Measurements from ENCODE around the gene FBXL20. TPM values are rescaled to one million over a fixed set of nuclear protein-coding genes. Genes with fewer than 3 reads are reported as not detected.

The FBXL20 gene
- polyA plus RNA-seq, 1 of the 3 experiments (the other 2 are of a cell fraction) = 2.2 TPM

GRCh38 chr17:39236981-39237441 lies 164.4 kb downstream of the FBXL20 start:
- Histone ChIP-seq H3K27ac (ENCODE audit: low read depth in 2 of 2, low read length in 1 of 2) (no peak overlapping the region), H4K20me1 (ENCODE audit: insufficient read depth) (no peaks in the 10 kb centered on the region), H3K27me3 (ENCODE audit: insufficient read depth) (no peaks in the 10 kb centered on the region), H3K9me2 (no peaks in the 10 kb centered on the region), H3K9ac (no peak overlapping the region), H3K4me1 (ENCODE audit: control insufficient read depth in 1 of 2, insufficient read depth in 2 of 2, low read depth in 1 of 2, low read length in 1 of 2) (peaks cover 7 to 18% of the 10 kb centered on the region in 2 experiments; a peak in 1 of 4 replicates), H3K4me3 (ENCODE audit: low read depth in 2 of 2, low read length in 1 of 2) (no peak overlapping the region), H3K9me3 (no peaks in the 10 kb centered on the region), H3K36me3 (replicated peaks in 1 of 2; ENCODE audit: control insufficient read depth in 1 of 2, insufficient read depth in 2 of 2, low read length in 1 of 2) (no peaks in the 10 kb centered on the region), H3K4me2 (no peak overlapping the region), H3K79me2 (ENCODE audit: insufficient read depth) (no peaks in the 10 kb centered on the region), H3F3A (replicated peaks; ENCODE audit: insufficient read depth) (no peaks in the 10 kb centered on the region), H2AFZ (ENCODE audit: low read depth) (no peak overlapping the region)
- ChIA-PET CTCF (interaction anchor here (0.9 to 22.6 kb wide), 9 partner anchors 7 to 254 kb away, joined by 4 to 781 read pairs (median 7); partner anchors contain the start of genes CACNB1 and RPL19), POLR2A (interaction anchor here (1.1 to 1.5 kb wide), 2 partner anchors 31 to 37 kb away, joined by 3 to 7 read pairs; partner anchors contain the start of gene RPL19)
- DNase-seq = no peak
- TF ChIP-seq SMC3 (IDR thresholded peaks at IDR 0.05; ENCODE audit: low read depth, low read length) = no peak
- TF ChIP-seq, protein P1, sequence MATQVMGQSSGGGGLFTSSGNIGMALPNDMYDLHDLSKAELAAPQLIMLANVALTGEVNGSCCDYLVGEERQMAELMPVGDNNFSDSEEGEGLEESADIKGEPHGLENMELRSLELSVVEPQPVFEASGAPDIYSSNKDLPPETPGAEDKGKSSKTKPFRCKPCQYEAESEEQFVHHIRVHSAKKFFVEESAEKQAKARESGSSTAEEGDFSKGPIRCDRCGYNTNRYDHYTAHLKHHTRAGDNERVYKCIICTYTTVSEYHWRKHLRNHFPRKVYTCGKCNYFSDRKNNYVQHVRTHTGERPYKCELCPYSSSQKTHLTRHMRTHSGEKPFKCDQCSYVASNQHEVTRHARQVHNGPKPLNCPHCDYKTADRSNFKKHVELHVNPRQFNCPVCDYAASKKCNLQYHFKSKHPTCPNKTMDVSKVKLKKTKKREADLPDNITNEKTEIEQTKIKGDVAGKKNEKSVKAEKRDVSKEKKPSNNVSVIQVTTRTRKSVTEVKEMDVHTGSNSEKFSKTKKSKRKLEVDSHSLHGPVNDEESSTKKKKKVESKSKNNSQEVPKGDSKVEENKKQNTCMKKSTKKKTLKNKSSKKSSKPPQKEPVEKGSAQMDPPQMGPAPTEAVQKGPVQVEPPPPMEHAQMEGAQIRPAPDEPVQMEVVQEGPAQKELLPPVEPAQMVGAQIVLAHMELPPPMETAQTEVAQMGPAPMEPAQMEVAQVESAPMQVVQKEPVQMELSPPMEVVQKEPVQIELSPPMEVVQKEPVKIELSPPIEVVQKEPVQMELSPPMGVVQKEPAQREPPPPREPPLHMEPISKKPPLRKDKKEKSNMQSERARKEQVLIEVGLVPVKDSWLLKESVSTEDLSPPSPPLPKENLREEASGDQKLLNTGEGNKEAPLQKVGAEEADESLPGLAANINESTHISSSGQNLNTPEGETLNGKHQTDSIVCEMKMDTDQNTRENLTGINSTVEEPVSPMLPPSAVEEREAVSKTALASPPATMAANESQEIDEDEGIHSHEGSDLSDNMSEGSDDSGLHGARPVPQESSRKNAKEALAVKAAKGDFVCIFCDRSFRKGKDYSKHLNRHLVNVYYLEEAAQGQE (IDR thresholded peaks at IDR 0.05; ENCODE audit: low read depth, low read length) = no peak
- no peak for TF ChIP-seq MXI1 (IDR thresholded peaks at IDR 0.05; ENCODE audit: low read depth, low read length)
- no peak for TF ChIP-seq POLR2AphosphoS5 (IDR thresholded peaks at IDR 0.05; ENCODE audit: low read depth, low read length)
- no peak for TF ChIP-seq PBX3 (IDR thresholded peaks at IDR 0.05)
- TF ChIP-seq, protein P2, sequence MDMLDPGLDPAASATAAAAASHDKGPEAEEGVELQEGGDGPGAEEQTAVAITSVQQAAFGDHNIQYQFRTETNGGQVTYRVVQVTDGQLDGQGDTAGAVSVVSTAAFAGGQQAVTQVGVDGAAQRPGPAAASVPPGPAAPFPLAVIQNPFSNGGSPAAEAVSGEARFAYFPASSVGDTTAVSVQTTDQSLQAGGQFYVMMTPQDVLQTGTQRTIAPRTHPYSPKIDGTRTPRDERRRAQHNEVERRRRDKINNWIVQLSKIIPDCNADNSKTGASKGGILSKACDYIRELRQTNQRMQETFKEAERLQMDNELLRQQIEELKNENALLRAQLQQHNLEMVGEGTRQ (IDR thresholded peaks at IDR 0.05; ENCODE audit: borderline replicate concordance, low read depth, low read length) = no peak
- no peak for TF ChIP-seq IRF3 (IDR thresholded peaks at IDR 0.05; ENCODE audit: low read depth, low read length)
- TF ChIP-seq, protein P3, sequence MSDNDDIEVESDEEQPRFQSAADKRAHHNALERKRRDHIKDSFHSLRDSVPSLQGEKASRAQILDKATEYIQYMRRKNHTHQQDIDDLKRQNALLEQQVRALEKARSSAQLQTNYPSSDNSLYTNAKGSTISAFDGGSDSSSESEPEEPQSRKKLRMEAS (IDR thresholded peaks at IDR 0.05; ENCODE audit: low read depth) = no peak
- no peak for TF ChIP-seq NFIC (IDR thresholded peaks at IDR 0.05; ENCODE audit: borderline replicate concordance)
- no peak for TF ChIP-seq FOSL2 (IDR thresholded peaks at IDR 0.05; ENCODE audit: borderline replicate concordance, low read depth)
- no peak for TF ChIP-seq JUND (IDR thresholded peaks at IDR 0.05)
- no peak for TF ChIP-seq FOXJ3 (CRISPR knock-in tag; IDR thresholded peaks at IDR 0.05)
- no peak for TF ChIP-seq CHD2 (IDR thresholded peaks at IDR 0.05; ENCODE audit: low read length, partially characterized antibody)
- no peak for TF ChIP-seq YY1 (IDR thresholded peaks at IDR 0.05; ENCODE audit: low read depth)
- TF ChIP-seq RAD21 (IDR thresholded peaks at IDR 0.05; ENCODE audit: low read length) = no peak
- no peak for TF ChIP-seq GABPA (IDR thresholded peaks at IDR 0.05; ENCODE audit: low read depth)
- 90% methylated on average over 6 of the region's 6 CpGs for WGBS (ENCODE audit: low lambda C conversion rate)

All from SK-N-SH (cell line).